IMR-90 (cell line): ENCODE measurements around the gene THAP10. TPM values are rescaled to one million over a fixed set of nuclear protein-coding genes. Genes with fewer than 3 reads are reported as not detected.

Experiments
- ATAC-seq: fragments of 200-7000 bp; cut with Tn5 transposase; 2 replicates; pipeline ENCODE4 v1.9.1; 2020; ENCODE audit warnings: low read depth, mild to moderate bottlenecking, moderate library complexity
- BruUV-seq: library from RNA; stranded (reverse); fragments of 400-500 nt; replicated peaks from 2 replicates; lab custom pipeline; 2021; lab: Mats Ljungman, UMichigan
- CTCF ChIA-PET: fragments of 300-600 bp; formaldehyde crosslinking; extraction: SDS; loops from one replicate; lab custom pipeline; 2021; ENCODE audit warnings: antibody characterized with exemption; lab: Yijun Ruan, JAX
- POLR2A ChIA-PET: fragments of 300-600 bp; sonication (Branson Sonifier 250); formaldehyde crosslinking; loops from one replicate; lab custom pipeline; 2022; ENCODE audit warnings: antibody characterized with exemption; ENCODE audit not compliant: unreplicated experiment; lab: Charles Lee
- DNase-seq: peaks from one replicate; pipeline ENCODE4 v3.0.0; 2013
- H2AFZ ChIP-seq: replicated peaks from 2 replicates; pipeline ENCODE3; 2013; ENCODE audit warnings: low read length, mild to moderate bottlenecking; ENCODE audit not compliant: poor library complexity
- H2AK5ac ChIP-seq: 2 replicates; pipeline ENCODE4 v1.6.1; 2013; ENCODE audit warnings: low read depth, low read length, inconsistent platforms
- H2AK9ac ChIP-seq: replicated peaks from 2 replicates; pipeline ENCODE3; 2013; ENCODE audit warnings: mild to moderate bottlenecking, low read depth, low read length, moderate library complexity; ENCODE audit not compliant: poor library complexity
- H2BK120ac ChIP-seq: 2 replicates; pipeline ENCODE4 v1.6.1; 2013; ENCODE audit warnings: low read depth, low read length, inconsistent platforms
- H2BK15ac ChIP-seq: 3 replicates; pipeline ENCODE4 v1.6.1; 2013; ENCODE audit warnings: low read depth, low read length, inconsistent platforms
- H2BK20ac ChIP-seq: 2 replicates; pipeline ENCODE4 v1.6.1; 2013; ENCODE audit warnings: low read depth, mild to moderate bottlenecking, inconsistent platforms, low read length, moderate library complexity
- H2BK5ac ChIP-seq: 2 replicates; pipeline ENCODE4 v1.6.1; 2013; ENCODE audit warnings: mild to moderate bottlenecking, low read depth, low read length, inconsistent platforms; ENCODE audit not compliant: poor library complexity, severe bottlenecking
- H3K14ac ChIP-seq: replicated peaks from 2 replicates; pipeline ENCODE4 v1.6.1; 2013; ENCODE audit warnings: low read depth, low read length, inconsistent platforms
- H3K18ac ChIP-seq: 2 replicates; pipeline ENCODE4 v1.6.1; 2013; ENCODE audit warnings: low read depth, low read length, control low read depth
- H3K23ac ChIP-seq: 2 replicates; pipeline ENCODE4 v1.6.1; 2013; ENCODE audit warnings: low read depth, low read length, inconsistent platforms
- H3K27ac ChIP-seq: 2 replicates; pipeline ENCODE4 v1.5.1; 2013; ENCODE audit warnings: mild to moderate bottlenecking, control low read depth, low read length; ENCODE audit not compliant: insufficient read depth
- H3K27me3 ChIP-seq: 2 replicates; pipeline ENCODE4 v1.6.1; 2013; ENCODE audit warnings: low read length; ENCODE audit not compliant: control insufficient read depth, insufficient read depth
- H3K36me3 ChIP-seq: 2 replicates; pipeline ENCODE4 v1.6.1; 2013; ENCODE audit warnings: low read length, mixed read lengths; ENCODE audit not compliant: control insufficient read depth, insufficient read depth
- H3K4ac ChIP-seq: 2 replicates; pipeline ENCODE4 v1.6.1; 2013; ENCODE audit warnings: low read depth, low read length, inconsistent platforms
- H3K4me1 ChIP-seq: 2 replicates; pipeline ENCODE4 v1.6.1; 2013; ENCODE audit warnings: low read length, mixed read lengths; ENCODE audit not compliant: control insufficient read depth, insufficient read depth
- H3K4me2 ChIP-seq: 2 replicates; pipeline ENCODE4 v1.6.1; 2013; ENCODE audit warnings: low read depth, mild to moderate bottlenecking, control low read depth, low read length, moderate library complexity
- H3K4me3 ChIP-seq: 2 replicates; pipeline ENCODE4 v1.5.1; 2013; ENCODE audit warnings: low read depth, mild to moderate bottlenecking, control low read depth, low read length, moderate library complexity; ENCODE audit not compliant: insufficient read depth
- H3K56ac ChIP-seq: 2 replicates; pipeline ENCODE4 v1.6.1; 2013; ENCODE audit warnings: low read length, inconsistent platforms; ENCODE audit not compliant: insufficient read depth; ENCODE audit errors: extremely low read depth
- H3K79me1 ChIP-seq, 2 experiments: 2 replicates each; pipeline ENCODE4 v1.6.1; 2013; ENCODE audit warnings: low read length in 2 of 2, inconsistent platforms in 1 of 2, low read depth in 1 of 2
- H3K9ac ChIP-seq: 2 replicates; pipeline ENCODE4 v1.6.1; 2013; ENCODE audit warnings: low read depth, low read length, control low read depth
- H3K9me1 ChIP-seq: 2 replicates; pipeline ENCODE4 v1.6.1; 2013; ENCODE audit warnings: low read length, inconsistent platforms; ENCODE audit not compliant: insufficient read depth
- H3K9me3 ChIP-seq: 2 replicates; pipeline ENCODE4 v1.6.1; 2013; ENCODE audit warnings: low read length; ENCODE audit not compliant: control insufficient read depth, insufficient read depth
- H4K20me1 ChIP-seq: 2 replicates; pipeline ENCODE4 v1.6.1; 2013; ENCODE audit warnings: low read length, inconsistent platforms; ENCODE audit not compliant: insufficient read depth
- H4K5ac ChIP-seq: 2 replicates; pipeline ENCODE4 v1.6.1; 2013; ENCODE audit warnings: mild to moderate bottlenecking, low read depth, low read length, control low read depth
- H4K8ac ChIP-seq, 2 experiments: 2 replicates each; pipeline ENCODE4 v1.6.1; 2013; ENCODE audit warnings: low read depth in 2 of 2, low read length in 2 of 2, control low read depth in 1 of 2, inconsistent platforms in 1 of 2
- H4K91ac ChIP-seq: 2 replicates; pipeline ENCODE4 v1.6.1; 2013; ENCODE audit warnings: low read depth, low read length, inconsistent platforms; ENCODE audit not compliant: insufficient read depth
- BHLHE40 ChIP-seq: fragments of 150-350 bp; IDR thresholded peaks from 2 replicates; pipeline ENCODE4 v1.6.1; 2016; ENCODE audit warnings: mild to moderate bottlenecking, low read depth, low read length
- CEBPB ChIP-seq: IDR thresholded peaks from 2 replicates; pipeline ENCODE4 v1.6.1; 2012; ENCODE audit warnings: low read depth, low read length, improper control_type of control experiment
- ELK1 ChIP-seq: fragments of 150-350 bp; IDR thresholded peaks from 2 replicates; pipeline ENCODE4 v1.6.1; 2016; ENCODE audit warnings: low read depth, mild to moderate bottlenecking, low read length, moderate library complexity, borderline replicate concordance
- FOS ChIP-seq: fragments of 150-350 bp; IDR thresholded peaks from 2 replicates; pipeline ENCODE4 v1.6.1; 2016; ENCODE audit warnings: low read depth, low read length
- MAFK ChIP-seq: IDR thresholded peaks from 2 replicates; pipeline ENCODE4 v1.6.1; 2012; ENCODE audit warnings: low read depth, low read length, improper control_type of control experiment
- MXI1 ChIP-seq: IDR thresholded peaks from 2 replicates; pipeline ENCODE4 v1.6.1; 2012; ENCODE audit warnings: low read depth, mild to moderate bottlenecking, low read length, moderate library complexity, borderline replicate concordance
- NFE2L2 ChIP-seq: fragments of 150-350 bp; IDR thresholded peaks from 2 replicates; pipeline ENCODE4 v1.6.1; 2016; ENCODE audit warnings: low read depth, mild to moderate bottlenecking, low read length
- POLR2A ChIP-seq: IDR thresholded peaks from 2 replicates; pipeline ENCODE4 v1.6.1; 2012; ENCODE audit warnings: mild to moderate bottlenecking, low read depth, low read length
- RAD21 ChIP-seq: IDR thresholded peaks from 2 replicates; pipeline ENCODE4 v1.6.1; 2012; ENCODE audit warnings: low read length, improper control_type of control experiment
- RCOR1 ChIP-seq: IDR thresholded peaks from 2 replicates; pipeline ENCODE4 v1.6.1; 2012; ENCODE audit warnings: mild to moderate bottlenecking, low read length, improper control_type of control experiment; ENCODE audit not compliant: insufficient replicate concordance
- RFX5 ChIP-seq: IDR thresholded peaks from 2 replicates; pipeline ENCODE4 v1.8.0; 2012; ENCODE audit warnings: low read depth, mild to moderate bottlenecking, low read length, moderate library complexity
- SMC3 ChIP-seq: fragments of 150-350 bp; IDR thresholded peaks from 2 replicates; pipeline ENCODE4 v1.6.1; 2016; ENCODE audit warnings: low read depth, mild to moderate bottlenecking, antibody characterized with exemption, low read length, moderate library complexity
- USF2 ChIP-seq: fragments of 150-350 bp; IDR thresholded peaks from 2 replicates; pipeline ENCODE4 v1.6.1; 2017; ENCODE audit warnings: mild to moderate bottlenecking, antibody characterized with exemption, low read length, low read depth
- WGBS, 2 experiments: methylation state at CpG; one replicate each; pipeline versions ENCODE4 v1.1.5 to v1.1.7; 2013; ENCODE audit warnings: missing lambda C conversion rate in 2 of 2; ENCODE audit not compliant: insufficient read length in 1 of 2; ENCODE audit errors: extremely low coverage in 2 of 2; 5-methylcytosine and 5-hydroxymethylcytosine counted together
- dilution Hi-C: fragments of 300-500 bp; cut with HindIII; formaldehyde crosslinking; loops from one replicate; pipeline ENCODE4 v1.14.3; 2018; ENCODE audit warnings: low sequenced_read_pairs; ENCODE audit not compliant: unreplicated experiment
- in situ Hi-C: fragments of 300-500 bp; cut with MboI; formaldehyde crosslinking; loops from 3 replicates; pipeline ENCODE4 v1.14.3; 2019; ENCODE audit warnings: low sequenced_read_pairs, inconsistent platforms, mixed read lengths
- intact Hi-C: fragments of 100-400 bp; cut with micrococcal nuclease; formaldehyde crosslinking; loops from 2 replicates; pipeline ENCODE4 v1.10.0; 2022
- polyA plus RNA-seq, 3 experiments: library from polyadenylated mRNA; depleted of rRNA; stranded (reverse); fragments of >200 nt; gene quantifications; 2 replicates each; pipeline ENCODE4 v1.2.3, GENCODE V29; 2012; ENCODE audit warnings: low replicate concordance in 1 of 3
- total RNA-seq: library from RNA; depleted of rRNA; stranded (reverse); fragments of >200 nt; gene quantifications from 2 replicates; pipeline ENCODE4 v1.2.3, GENCODE V29; 2012

The THAP10 gene
- total and polyA plus RNA-seq, 2 of the 4 experiments (the other 2 are of a cell fraction) = 2.3 to 2.8 TPM

GRCh38 chr15:70875001-70875782 is 17.0 kb downstream of the THAP10 start:
- Histone ChIP-seq H2AK9ac (no peak overlapping the region), H3K4me2 (no peak overlapping the region), H4K8ac (peak overlapping the region in 1 of 2 experiments; percentile 44; a peak in 1 of 4 replicates), H2AFZ (no peak overlapping the region), H4K91ac (no peak overlapping the region; the same call in 1 of the 2 replicates), H3K27me3 (no peaks in the 10 kb centered on the region), H3K79me1 (no peaks in the 10 kb centered on the region; a peak in 1 of 4 replicates), H3K4me3 (no peak overlapping the region), H3K9ac (no peak overlapping the region), H3K14ac (peak overlapping the region; percentile 34; the same call in 1 of the 2 replicates), H4K20me1 (no peaks in the 10 kb centered on the region), H3K23ac (no peak overlapping the region), H2BK15ac (peak overlapping the region; percentile 13; the same call in 1 of the 3 replicates), H3K56ac (no peak overlapping the region), H2BK5ac (no peak overlapping the region), H2BK20ac (peak overlapping the region; percentile 78; the same call in 1 of the 2 replicates), H3K9me1 (no peaks in the 10 kb centered on the region; the same call in 1 of the 2 replicates), H3K27ac (no peak overlapping the region), H3K4me1 (peaks cover 7% of the 10 kb centered on the region; the same call in 1 of the 2 replicates), H3K4ac (0 out of 2 replicates have a peak overlapping the region, but pooled peaks have one; percentile 3), H3K18ac (peak overlapping the region; percentile 76; the same call in 1 of the 2 replicates), H3K36me3 (no peaks in the 10 kb centered on the region), H2AK5ac (no peak overlapping the region), H2BK120ac (peak overlapping the region; percentile 44), H4K5ac (no peak overlapping the region), H3K9me3 (peaks cover 2% of the 10 kb centered on the region; the same call in 1 of the 2 replicates)
- ChIA-PET CTCF (interaction anchor here (0.7 to 2.4 kb wide), 13 partner anchors 10 to 306 kb away, joined by 3 to 28 read pairs (median 4); partner anchors contain the start of gene LARP6), POLR2A (no interaction called here)
- in situ Hi-C loops = loop anchor here (10.0 kb wide), 2 partner anchors 50 to 190 kb away; no protein-coding TSS in a partner anchor
- DNase-seq (peak; percentile 58), ATAC-seq (peak; percentile 70)
- BruUV-seq = no TSS peak
- no CpG with 5 or more reads among the region's 7 CpGs for WGBS, 2 experiments
- intact Hi-C loops = loop anchor here (1.0 to 10.0 kb wide), 4 partner anchors 50 to 1400 kb away; partner anchors contain the start of gene UACA
- dilution Hi-C loops = no loop called here
- no peak for TF ChIP-seq NFE2L2
- TF ChIP-seq MXI1 = no peak
- no peak for TF ChIP-seq ELK1
- TF ChIP-seq RFX5 = no peak
- TF ChIP-seq RAD21 = peak; percentile 81
- TF ChIP-seq MAFK = no peak
- no peak for TF ChIP-seq BHLHE40
- TF ChIP-seq POLR2A = no peak
- no peak for TF ChIP-seq RCOR1
- no peak for TF ChIP-seq USF2
- no peak for TF ChIP-seq FOS
- peak; percentile 75 for TF ChIP-seq SMC3
- TF ChIP-seq CEBPB = no peak
